ENCODE results near the gene TMEM131L.

Gene TMEM131L

DNA sequence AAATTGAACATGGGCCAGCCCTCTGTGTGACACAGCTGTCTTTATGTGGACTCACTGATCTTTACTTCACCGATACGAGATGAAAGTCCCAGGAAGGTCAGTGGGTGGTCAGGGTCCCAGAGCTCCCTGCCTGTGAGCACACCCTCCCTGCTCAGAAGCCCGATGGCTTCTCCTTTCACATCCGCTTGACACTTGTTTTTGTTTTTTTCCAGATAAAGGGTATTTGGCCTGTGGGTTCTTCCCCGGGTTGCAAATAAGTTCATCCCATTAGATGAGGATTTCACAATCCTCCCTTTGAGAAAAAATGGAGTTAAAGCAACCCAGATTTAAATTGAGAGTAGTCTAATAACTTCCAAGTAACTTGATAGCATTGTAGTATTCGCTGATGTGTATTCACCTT is 169.7 kb downstream of the TMEM131L start:
- Histone ChIP-seq H3K4me2 (ENCODE audit: low read depth, low read length, poor library complexity, severe bottlenecking) (no peak overlapping the region), H3K4me1 (ENCODE audit: insufficient read depth, low read length, poor library complexity, severe bottlenecking) (no peaks in the 10 kb centered on the region), H3K9me2 (replicated peaks; ENCODE audit: low read depth, low read length) (no peaks in the 10 kb centered on the region), H3K9me3 (ENCODE audit: insufficient read depth, low read depth, low read length) (no peaks in the 10 kb centered on the region), H3K36me3 (ENCODE audit: insufficient read depth, low read length) (peaks cover 59% of the 10 kb centered on the region; the same call in 1 of the 2 replicates), H3K79me2 (ENCODE audit: insufficient read depth, low read length) (no peaks in the 10 kb centered on the region), H2AFZ (ENCODE audit: low read length) (no peak overlapping the region), H3K27me3 (ENCODE audit: insufficient read depth, low read length, poor library complexity, severe bottlenecking) (no peaks in the 10 kb centered on the region), H3K4me3 (ENCODE audit: low read length, poor library complexity, severe bottlenecking) (no peak overlapping the region), H3K9ac (ENCODE audit: low read depth, low read length, poor library complexity, severe bottlenecking) (no peak overlapping the region), H3F3A (ENCODE audit: low read depth) (0 out of 2 replicates have a peak, but pooled peaks cover 4% of the 10 kb centered on the region), H4K20me1 (ENCODE audit: insufficient read depth, low read length, poor library complexity, severe bottlenecking) (peaks cover 3% of the 10 kb centered on the region)
- no peak for TF ChIP-seq EZH2phosphoT487 (IDR thresholded peaks at IDR 0.05; ENCODE audit: borderline replicate concordance)
- TF ChIP-seq, protein P1, sequence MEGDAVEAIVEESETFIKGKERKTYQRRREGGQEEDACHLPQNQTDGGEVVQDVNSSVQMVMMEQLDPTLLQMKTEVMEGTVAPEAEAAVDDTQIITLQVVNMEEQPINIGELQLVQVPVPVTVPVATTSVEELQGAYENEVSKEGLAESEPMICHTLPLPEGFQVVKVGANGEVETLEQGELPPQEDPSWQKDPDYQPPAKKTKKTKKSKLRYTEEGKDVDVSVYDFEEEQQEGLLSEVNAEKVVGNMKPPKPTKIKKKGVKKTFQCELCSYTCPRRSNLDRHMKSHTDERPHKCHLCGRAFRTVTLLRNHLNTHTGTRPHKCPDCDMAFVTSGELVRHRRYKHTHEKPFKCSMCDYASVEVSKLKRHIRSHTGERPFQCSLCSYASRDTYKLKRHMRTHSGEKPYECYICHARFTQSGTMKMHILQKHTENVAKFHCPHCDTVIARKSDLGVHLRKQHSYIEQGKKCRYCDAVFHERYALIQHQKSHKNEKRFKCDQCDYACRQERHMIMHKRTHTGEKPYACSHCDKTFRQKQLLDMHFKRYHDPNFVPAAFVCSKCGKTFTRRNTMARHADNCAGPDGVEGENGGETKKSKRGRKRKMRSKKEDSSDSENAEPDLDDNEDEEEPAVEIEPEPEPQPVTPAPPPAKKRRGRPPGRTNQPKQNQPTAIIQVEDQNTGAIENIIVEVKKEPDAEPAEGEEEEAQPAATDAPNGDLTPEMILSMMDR (conservative IDR thresholded peaks at IDR 0.05; ENCODE audit: low read length) = no peak

DNA sequence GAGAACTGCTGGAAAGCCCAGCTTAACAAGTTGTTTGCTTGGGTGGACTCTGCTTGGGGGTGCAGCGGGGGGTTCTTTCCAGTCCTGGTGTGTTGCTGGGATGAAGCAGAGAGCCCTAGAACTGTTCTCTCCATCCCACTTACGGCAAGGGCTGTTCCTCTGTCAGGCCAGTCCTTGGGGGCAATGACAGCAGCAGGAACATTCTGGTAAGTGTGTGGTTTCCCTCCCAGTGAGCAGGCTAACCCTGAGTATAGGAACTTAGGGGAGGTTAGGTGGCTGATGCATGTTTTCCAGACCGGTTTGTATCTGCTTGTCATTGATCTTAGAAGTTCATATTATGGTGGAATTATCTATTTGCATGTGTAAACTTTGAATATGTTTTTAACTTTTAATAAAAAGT is 171.0 kb downstream of the TMEM131L start:
- Histone ChIP-seq H3K4me3 (ENCODE audit: low read length, poor library complexity, severe bottlenecking) (no peak overlapping the region), H3K4me1 (ENCODE audit: insufficient read depth, low read length, poor library complexity, severe bottlenecking) (no peaks in the 10 kb centered on the region), H3K9me2 (replicated peaks; ENCODE audit: low read depth, low read length) (no peaks in the 10 kb centered on the region), H4K20me1 (ENCODE audit: insufficient read depth, low read length, poor library complexity, severe bottlenecking) (peaks cover 3% of the 10 kb centered on the region), H3F3A (ENCODE audit: low read depth) (0 out of 2 replicates have a peak, but pooled peaks cover 4% of the 10 kb centered on the region), H3K9ac (ENCODE audit: low read depth, low read length, poor library complexity, severe bottlenecking) (no peak overlapping the region), H2AFZ (ENCODE audit: low read length) (no peak overlapping the region), H3K4me2 (ENCODE audit: low read depth, low read length, poor library complexity, severe bottlenecking) (no peak overlapping the region), H3K27me3 (ENCODE audit: insufficient read depth, low read length, poor library complexity, severe bottlenecking) (no peaks in the 10 kb centered on the region), H3K36me3 (ENCODE audit: insufficient read depth, low read length) (peaks cover 45% of the 10 kb centered on the region; the same call in 1 of the 2 replicates), H3K79me2 (ENCODE audit: insufficient read depth, low read length) (no peaks in the 10 kb centered on the region), H3K9me3 (ENCODE audit: insufficient read depth, low read depth, low read length) (no peaks in the 10 kb centered on the region)
- TF ChIP-seq, protein P1 (conservative IDR thresholded peaks at IDR 0.05; ENCODE audit: low read length) = no peak
- no peak for TF ChIP-seq EZH2phosphoT487 (IDR thresholded peaks at IDR 0.05; ENCODE audit: borderline replicate concordance)

DNA sequence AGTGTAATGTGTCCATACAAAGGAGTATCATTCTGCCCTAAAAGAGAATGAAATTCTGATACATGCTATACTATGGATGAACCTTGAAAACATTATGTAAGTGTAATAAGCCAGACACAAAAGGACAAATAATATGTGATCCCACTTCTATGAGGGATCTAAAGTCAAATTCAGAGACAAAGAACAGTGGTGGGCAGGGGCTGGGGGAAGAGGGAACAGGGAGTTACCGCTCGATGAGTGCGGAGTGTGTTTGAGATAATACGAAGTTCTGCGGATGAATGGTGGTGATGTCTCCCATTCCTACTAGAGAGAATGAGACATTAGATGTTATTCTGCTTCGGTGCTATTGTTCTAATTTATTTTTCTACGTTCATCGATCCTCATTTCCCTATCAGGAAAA is 171.9 kb downstream of the TMEM131L start:
- peaks cover 37% of the 10 kb centered on the region; the same call in 1 of the 2 replicates for H3K36me3 ChIP-seq (ENCODE audit: insufficient read depth, low read length)
- H3K4me1 ChIP-seq (ENCODE audit: insufficient read depth, low read length, poor library complexity, severe bottlenecking) = no peaks in the 10 kb centered on the region
- H3K9me3 ChIP-seq (ENCODE audit: insufficient read depth, low read depth, low read length) = no peaks in the 10 kb centered on the region
- no peak overlapping the region for H3K9ac ChIP-seq (ENCODE audit: low read depth, low read length, poor library complexity, severe bottlenecking)
- TF ChIP-seq EZH2phosphoT487 (IDR thresholded peaks at IDR 0.05; ENCODE audit: borderline replicate concordance) = no peak
- TF ChIP-seq, protein P1 (conservative IDR thresholded peaks at IDR 0.05; ENCODE audit: low read length) = no peak
- peaks cover 3% of the 10 kb centered on the region for H4K20me1 ChIP-seq (ENCODE audit: insufficient read depth, low read length, poor library complexity, severe bottlenecking)
- no peak overlapping the region for H2AFZ ChIP-seq (ENCODE audit: low read length)
- no peak overlapping the region for H3K4me3 ChIP-seq (ENCODE audit: low read length, poor library complexity, severe bottlenecking)
- no peak overlapping the region for H3K4me2 ChIP-seq (ENCODE audit: low read depth, low read length, poor library complexity, severe bottlenecking)
- H3K9me2 ChIP-seq (replicated peaks; ENCODE audit: low read depth, low read length) = no peaks in the 10 kb centered on the region
- no peaks in the 10 kb centered on the region for H3K79me2 ChIP-seq (ENCODE audit: insufficient read depth, low read length)
- 0 out of 2 replicates have a peak, but pooled peaks cover 4% of the 10 kb centered on the region for H3F3A ChIP-seq (ENCODE audit: low read depth)
- no peaks in the 10 kb centered on the region for H3K27me3 ChIP-seq (ENCODE audit: insufficient read depth, low read length, poor library complexity, severe bottlenecking)
